ENCODE measurements around the gene ZP1.

ZP1 gene

GRCh38 chr11:60869451-60869825 is 2.1 kb downstream of the ZP1 start:
- H3K9me3 ChIP-seq (ENCODE audit: control insufficient read depth, insufficient read depth, low read length) = no peaks in the 10 kb centered on the region
- H3K27me3 ChIP-seq (ENCODE audit: control insufficient read depth, insufficient read depth, low read length) = no peaks in the 10 kb centered on the region
- peaks cover 2% of the 10 kb centered on the region for H3K4me1 ChIP-seq (ENCODE audit: control insufficient read depth, insufficient read depth, low read length)
- no peak overlapping the region for H3K9ac ChIP-seq (ENCODE audit: low read depth, low read length)
- no peak overlapping the region for H3K4me3 ChIP-seq (ENCODE audit: low read depth, low read length)
- peaks cover 1% of the 10 kb centered on the region for H3K36me3 ChIP-seq (ENCODE audit: control insufficient read depth, insufficient read depth, low read length)

DNA sequence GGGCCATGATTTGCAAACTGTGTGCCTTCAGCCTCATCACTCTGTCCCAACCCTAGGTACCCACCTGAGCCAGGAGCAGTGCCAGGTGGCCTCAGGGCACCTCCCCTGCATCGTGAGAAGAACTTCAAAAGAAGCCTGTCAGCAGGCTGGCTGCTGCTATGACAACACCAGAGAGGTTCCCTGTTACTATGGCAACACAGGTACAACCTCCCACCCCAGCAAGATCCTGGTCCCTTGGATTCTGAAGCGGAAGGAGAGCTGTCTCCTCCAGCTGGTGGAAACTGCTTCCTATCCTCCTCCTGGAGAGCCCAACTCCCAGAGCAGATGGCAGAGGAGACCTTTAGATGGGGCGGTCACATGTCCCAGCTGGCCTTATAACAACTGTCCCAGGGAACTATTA is 2.9 kb downstream of the ZP1 start:
- H3K9ac ChIP-seq (ENCODE audit: low read depth, low read length) = no peak overlapping the region
- H3K36me3 ChIP-seq (ENCODE audit: control insufficient read depth, insufficient read depth, low read length) = peaks cover 3% of the 10 kb centered on the region
- H3K4me1 ChIP-seq (ENCODE audit: control insufficient read depth, insufficient read depth, low read length) = peaks cover 2% of the 10 kb centered on the region
- H3K9me3 ChIP-seq (ENCODE audit: control insufficient read depth, insufficient read depth, low read length) = no peaks in the 10 kb centered on the region
- H3K4me3 ChIP-seq (ENCODE audit: low read depth, low read length) = no peak overlapping the region
- H3K27me3 ChIP-seq (ENCODE audit: control insufficient read depth, insufficient read depth, low read length) = no peaks in the 10 kb centered on the region

GRCh38 chr11:60870733-60871377 is 3.5 kb downstream of the ZP1 start:
- H3K4me3 ChIP-seq (ENCODE audit: low read depth, low read length) = no peak overlapping the region
- H3K9me3 ChIP-seq (ENCODE audit: control insufficient read depth, insufficient read depth, low read length) = no peaks in the 10 kb centered on the region
- no peak overlapping the region for H3K9ac ChIP-seq (ENCODE audit: low read depth, low read length)
- H3K36me3 ChIP-seq (ENCODE audit: control insufficient read depth, insufficient read depth, low read length) = peaks cover 3% of the 10 kb centered on the region
- H3K4me1 ChIP-seq (ENCODE audit: control insufficient read depth, insufficient read depth, low read length) = peaks cover 2% of the 10 kb centered on the region
- H3K27me3 ChIP-seq (ENCODE audit: control insufficient read depth, insufficient read depth, low read length) = no peaks in the 10 kb centered on the region

GRCh38 chr11:60871378-60872061 is 4.2 kb downstream of the ZP1 start:
- Histone ChIP-seq H3K9ac (ENCODE audit: low read depth, low read length) (no peak overlapping the region), H3K4me1 (ENCODE audit: control insufficient read depth, insufficient read depth, low read length) (peaks cover 2% of the 10 kb centered on the region)

DNA sequence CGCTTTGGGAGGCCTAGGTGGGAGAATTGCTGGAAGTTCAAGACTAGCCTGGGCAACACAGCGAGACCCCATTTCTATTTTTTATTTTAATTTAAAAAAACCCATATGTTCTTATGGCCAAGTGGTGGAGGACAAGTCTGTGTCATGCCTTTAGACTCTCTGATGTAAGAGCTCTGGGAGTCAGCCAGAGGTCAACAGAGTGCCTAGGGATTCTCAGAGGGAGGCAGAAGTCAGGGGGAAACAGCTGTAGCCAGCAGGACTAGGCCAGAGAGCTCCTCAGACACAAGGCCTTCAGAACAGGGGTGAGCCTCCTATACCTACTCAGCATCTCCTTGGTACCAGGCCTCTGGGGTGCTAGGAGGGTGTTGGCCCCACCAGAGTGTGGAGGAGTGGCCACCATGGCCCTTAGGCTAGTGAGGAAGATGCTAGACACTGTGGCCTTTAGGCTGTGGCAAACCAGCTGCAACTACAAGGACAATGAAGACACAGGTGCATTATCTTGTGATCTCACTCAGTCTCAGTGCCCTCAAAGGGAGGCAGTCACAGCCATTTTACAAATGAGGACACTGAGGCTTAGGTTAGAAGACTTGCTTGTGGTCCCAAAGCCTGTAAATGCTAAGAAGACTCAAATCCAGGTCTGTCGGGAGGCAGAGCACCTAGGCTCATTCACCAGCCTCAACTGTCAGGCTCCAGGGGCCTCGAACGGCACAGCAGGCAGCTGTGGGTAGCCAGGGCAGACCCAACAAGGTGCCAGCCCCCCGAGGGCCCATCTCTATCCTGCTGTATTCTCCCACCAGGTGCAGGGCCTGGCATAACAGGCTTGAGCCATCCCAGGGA is 5.0 kb downstream of the ZP1 start:
- no peak overlapping the region for H3K4me3 ChIP-seq (ENCODE audit: low read depth, low read length)
- peaks cover 2% of the 10 kb centered on the region for H3K4me1 ChIP-seq (ENCODE audit: control insufficient read depth, insufficient read depth, low read length)
- no peaks in the 10 kb centered on the region for H3K27me3 ChIP-seq (ENCODE audit: control insufficient read depth, insufficient read depth, low read length)
- no peak overlapping the region for H3K9ac ChIP-seq (ENCODE audit: low read depth, low read length)
- no peaks in the 10 kb centered on the region for H3K9me3 ChIP-seq (ENCODE audit: control insufficient read depth, insufficient read depth, low read length)
- peaks cover 3% of the 10 kb centered on the region for H3K36me3 ChIP-seq (ENCODE audit: control insufficient read depth, insufficient read depth, low read length)

More at GRCh38 chr11:60871378-60872061, 4.2 kb downstream of the ZP1 start:
- peaks cover 3% of the 10 kb centered on the region for H3K36me3 ChIP-seq (ENCODE audit: control insufficient read depth, insufficient read depth, low read length)
- no peaks in the 10 kb centered on the region for H3K9me3 ChIP-seq (ENCODE audit: control insufficient read depth, insufficient read depth, low read length)
- H3K4me3 ChIP-seq (ENCODE audit: low read depth, low read length) = no peak overlapping the region
- no peaks in the 10 kb centered on the region for H3K27me3 ChIP-seq (ENCODE audit: control insufficient read depth, insufficient read depth, low read length)

DNA sequence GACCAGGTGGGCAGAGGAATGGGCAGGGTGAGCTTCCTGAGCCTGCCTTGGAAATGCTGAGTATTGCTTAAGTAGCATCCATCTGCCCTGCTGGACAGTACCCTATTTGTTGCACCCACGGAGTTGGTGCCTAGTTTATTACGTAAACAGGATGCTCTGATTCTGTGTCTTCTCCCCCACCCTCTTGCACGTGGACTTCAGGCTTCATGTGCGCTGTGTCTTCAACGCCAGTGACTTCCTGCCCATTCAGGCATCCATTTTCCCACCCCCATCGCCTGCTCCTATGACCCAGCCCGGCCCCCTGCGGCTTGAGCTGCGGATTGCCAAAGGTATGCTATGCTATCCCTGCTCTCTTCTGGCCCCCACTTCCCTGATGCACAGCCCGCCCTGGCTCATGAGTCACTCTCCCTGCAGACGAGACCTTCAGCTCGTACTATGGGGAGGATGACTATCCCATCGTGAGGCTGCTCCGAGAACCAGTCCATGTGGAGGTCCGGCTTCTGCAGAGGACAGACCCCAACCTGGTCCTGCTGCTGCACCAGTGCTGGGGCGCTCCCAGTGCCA is 5.7 kb downstream of the ZP1 start:
- Histone ChIP-seq H3K36me3 (ENCODE audit: control insufficient read depth, insufficient read depth, low read length) (peaks cover 3% of the 10 kb centered on the region), H3K4me1 (ENCODE audit: control insufficient read depth, insufficient read depth, low read length) (peaks cover 2% of the 10 kb centered on the region), H3K27me3 (ENCODE audit: control insufficient read depth, insufficient read depth, low read length) (no peaks in the 10 kb centered on the region), H3K9me3 (ENCODE audit: control insufficient read depth, insufficient read depth, low read length) (no peaks in the 10 kb centered on the region), H3K9ac (ENCODE audit: low read depth, low read length) (no peak overlapping the region), H3K4me3 (ENCODE audit: low read depth, low read length) (no peak overlapping the region)

DNA sequence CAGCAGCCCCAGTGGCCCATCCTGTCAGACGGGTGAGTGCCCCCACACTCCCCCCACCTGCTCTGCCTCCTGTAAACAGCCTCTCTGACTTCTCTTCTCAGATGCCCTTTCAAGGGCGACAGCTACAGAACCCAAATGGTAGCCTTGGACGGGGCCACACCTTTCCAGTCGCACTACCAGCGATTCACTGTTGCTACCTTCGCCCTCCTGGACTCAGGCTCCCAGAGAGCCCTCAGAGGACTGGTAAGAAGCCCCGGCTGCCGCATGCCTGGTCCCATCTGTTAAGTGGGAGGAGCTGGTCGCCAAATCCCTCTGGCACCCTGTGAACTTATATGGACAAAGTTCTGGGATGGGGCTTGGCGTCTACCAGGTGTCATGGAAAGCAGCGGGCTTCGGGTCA is 6.2 kb downstream of the ZP1 start:
- H3K9me3 ChIP-seq (ENCODE audit: control insufficient read depth, insufficient read depth, low read length) = no peaks in the 10 kb centered on the region
- no peak overlapping the region for H3K9ac ChIP-seq (ENCODE audit: low read depth, low read length)

DNA sequence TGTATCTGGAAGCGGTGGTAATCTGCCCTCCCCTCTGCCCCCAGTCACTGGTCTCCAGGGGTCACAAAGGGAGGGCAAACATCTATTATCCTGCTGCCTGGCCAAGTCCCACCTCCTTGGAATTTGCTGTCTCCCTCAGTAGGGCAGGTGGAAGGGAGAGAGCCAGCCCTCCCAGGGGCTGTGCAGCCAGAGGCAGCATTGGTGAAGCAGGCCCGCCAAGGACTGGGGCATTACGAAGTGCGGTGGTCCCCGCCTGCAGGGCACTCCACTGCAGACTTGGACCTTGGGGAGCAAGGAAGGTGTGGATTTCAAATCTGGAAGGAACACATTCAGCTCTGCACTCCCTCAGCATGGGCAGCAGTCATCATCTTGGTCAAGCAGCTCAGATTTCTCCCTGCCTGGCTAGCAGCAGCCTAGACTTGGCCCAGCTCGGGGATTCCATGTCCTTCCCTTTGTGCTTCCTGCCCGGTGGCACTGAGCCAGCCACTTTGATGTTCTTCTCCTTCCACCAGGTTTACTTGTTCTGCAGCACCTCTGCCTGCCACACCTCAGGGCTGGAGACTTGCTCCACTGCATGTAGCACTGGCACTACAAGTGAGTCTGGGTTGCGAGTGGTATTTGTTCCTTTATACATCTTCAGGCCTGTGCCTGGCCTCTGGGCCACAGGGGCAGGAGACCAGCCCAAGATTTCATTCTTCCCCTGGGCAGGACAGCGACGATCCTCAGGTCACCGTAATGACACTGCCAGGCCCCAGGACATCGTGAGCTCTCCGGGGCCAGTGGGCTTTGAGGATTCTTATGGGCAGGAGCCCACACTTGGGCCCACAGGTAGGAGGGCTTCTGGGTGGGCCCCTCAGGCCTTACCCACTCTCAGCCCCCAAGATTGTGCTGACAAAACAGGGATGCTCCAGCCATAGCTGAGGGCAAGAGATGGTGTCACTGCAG is 7.4 kb downstream of the ZP1 start:
- H3K9me3 ChIP-seq (ENCODE audit: control insufficient read depth, insufficient read depth, low read length) = no peaks in the 10 kb centered on the region
- H3K36me3 ChIP-seq (ENCODE audit: control insufficient read depth, insufficient read depth, low read length) = peaks cover 3% of the 10 kb centered on the region
- no peaks in the 10 kb centered on the region for H3K27me3 ChIP-seq (ENCODE audit: control insufficient read depth, insufficient read depth, low read length)
- no peak overlapping the region for H3K4me3 ChIP-seq (ENCODE audit: low read depth, low read length)
- peaks cover 2% of the 10 kb centered on the region for H3K4me1 ChIP-seq (ENCODE audit: control insufficient read depth, insufficient read depth, low read length)
- H3K9ac ChIP-seq (ENCODE audit: low read depth, low read length) = no peak overlapping the region

More for the DNA sequence above, 6.2 kb downstream of the ZP1 start:
- Histone ChIP-seq H3K4me3 (ENCODE audit: low read depth, low read length) (no peak overlapping the region), H3K4me1 (ENCODE audit: control insufficient read depth, insufficient read depth, low read length) (peaks cover 2% of the 10 kb centered on the region), H3K27me3 (ENCODE audit: control insufficient read depth, insufficient read depth, low read length) (no peaks in the 10 kb centered on the region), H3K36me3 (ENCODE audit: control insufficient read depth, insufficient read depth, low read length) (peaks cover 3% of the 10 kb centered on the region)

DNA sequence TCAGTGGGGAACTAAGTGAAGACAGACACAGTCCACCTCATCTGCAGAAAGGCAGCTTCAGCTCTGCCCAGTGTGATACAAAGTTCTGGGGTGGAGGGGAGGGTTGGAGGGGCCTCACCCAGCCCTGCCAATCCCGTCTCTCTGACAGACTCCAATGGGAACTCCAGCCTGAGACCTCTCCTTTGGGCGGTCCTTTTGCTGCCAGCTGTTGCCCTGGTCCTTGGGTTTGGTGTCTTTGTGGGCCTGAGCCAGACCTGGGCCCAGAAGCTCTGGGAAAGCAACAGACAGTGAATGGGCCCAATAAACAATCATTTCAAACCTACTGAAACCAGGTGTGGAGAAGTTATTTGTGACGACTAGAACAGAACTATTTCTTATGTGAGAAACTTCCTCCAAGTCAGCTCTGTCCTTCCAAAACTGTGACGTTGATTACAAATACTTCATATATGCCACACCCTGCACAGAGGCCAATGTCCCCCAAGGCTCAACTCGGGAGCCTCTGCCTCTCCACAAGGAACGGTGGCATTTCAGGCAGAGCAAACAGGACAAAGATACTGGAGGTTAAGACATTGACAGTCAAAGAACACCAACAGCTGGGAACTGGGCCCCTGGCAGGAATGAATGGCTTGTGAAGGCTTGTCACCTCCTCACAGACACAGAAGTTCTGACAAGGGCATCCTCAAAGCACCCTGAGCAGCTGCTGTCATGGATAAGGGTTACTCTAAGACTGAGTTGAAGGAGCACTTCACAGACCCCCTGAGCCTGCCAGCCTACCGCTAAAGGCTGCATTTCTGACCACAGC is 8.2 kb downstream of the ZP1 start:
- peaks cover 2% of the 10 kb centered on the region for H3K4me1 ChIP-seq (ENCODE audit: control insufficient read depth, insufficient read depth, low read length)
- no peak overlapping the region for H3K9ac ChIP-seq (ENCODE audit: low read depth, low read length)
- no peak overlapping the region for H3K4me3 ChIP-seq (ENCODE audit: low read depth, low read length)
- H3K27me3 ChIP-seq (ENCODE audit: control insufficient read depth, insufficient read depth, low read length) = no peaks in the 10 kb centered on the region
- peaks cover 3% of the 10 kb centered on the region for H3K36me3 ChIP-seq (ENCODE audit: control insufficient read depth, insufficient read depth, low read length)
- H3K9me3 ChIP-seq (ENCODE audit: control insufficient read depth, insufficient read depth, low read length) = no peaks in the 10 kb centered on the region

GRCh38 chr11:60876168-60876485 is 8.8 kb downstream of the ZP1 start:
- H3K9ac ChIP-seq (ENCODE audit: low read depth, low read length) = no peak overlapping the region
- H3K4me3 ChIP-seq (ENCODE audit: low read depth, low read length) = no peak overlapping the region
- H3K9me3 ChIP-seq (ENCODE audit: control insufficient read depth, insufficient read depth, low read length) = no peaks in the 10 kb centered on the region
- peaks cover 3% of the 10 kb centered on the region for H3K36me3 ChIP-seq (ENCODE audit: control insufficient read depth, insufficient read depth, low read length)
- H3K27me3 ChIP-seq (ENCODE audit: control insufficient read depth, insufficient read depth, low read length) = no peaks in the 10 kb centered on the region
- H3K4me1 ChIP-seq (ENCODE audit: control insufficient read depth, insufficient read depth, low read length) = peaks cover 2% of the 10 kb centered on the region

Data from iPS-15b (cell line).